Fibroblast of lung (primary cell): ENCODE data around the gene AOX1. TPM values are rescaled to one million over a fixed set of nuclear protein-coding genes. Genes with fewer than 3 reads are reported as not detected.

Experiments
- DNase-seq, 2 donors: peaks; one replicate each; pipeline versions ENCODE4 v3.0.0 to v3.0.0-alpha.2; 2010; ENCODE audit warnings: low read depth in 2 of 2
- H2AFZ ChIP-seq: 2 replicates; pipeline ENCODE4 v1.5.1; 2012; ENCODE audit warnings: low read length, control low read depth, inconsistent platforms
- H3K27ac ChIP-seq: 2 replicates; pipeline ENCODE4 v1.5.1; 2011; ENCODE audit warnings: low read length, control low read depth; ENCODE audit not compliant: insufficient read depth
- H3K27me3 ChIP-seq: 2 replicates; pipeline ENCODE4 v1.5.1; 2011; ENCODE audit warnings: mild to moderate bottlenecking, low read length; ENCODE audit not compliant: control insufficient read depth, insufficient read depth
- H3K36me3 ChIP-seq: 2 replicates; pipeline ENCODE4 v1.5.1; 2011; ENCODE audit warnings: low read length; ENCODE audit not compliant: control insufficient read depth, insufficient read depth
- H3K4me1 ChIP-seq: 2 replicates; pipeline ENCODE4 v1.5.1; 2011; ENCODE audit warnings: low read length; ENCODE audit not compliant: control insufficient read depth, insufficient read depth; ENCODE audit errors: extremely low read depth
- H3K4me2 ChIP-seq: 2 replicates; pipeline ENCODE4 v1.5.1; 2011; ENCODE audit warnings: low read length, control low read depth; ENCODE audit not compliant: insufficient read depth; ENCODE audit errors: extremely low read depth
- H3K4me3 ChIP-seq, 4 experiments: fragments of 200-600 bp in 1 of 4; sonication (generic) in 1 of 4; replicated peaks in 1 of 4; 2 replicates each; pipeline ENCODE4 v1.5.1; 2011 to 2016; ENCODE audit warnings: low read length in 4 of 4, low read depth in 3 of 4, mild to moderate bottlenecking in 3 of 4, control low read depth in 2 of 4, inconsistent platforms in 1 of 4, mixed read lengths in 1 of 4; ENCODE audit not compliant: insufficient read depth in 1 of 4; ENCODE audit errors: control extremely low read depth in 1 of 4
- H3K79me2 ChIP-seq: 2 replicates; pipeline ENCODE4 v1.5.1; 2012; ENCODE audit warnings: mild to moderate bottlenecking, low read length, inconsistent platforms; ENCODE audit not compliant: control insufficient read depth, insufficient read depth
- H3K9ac ChIP-seq: 2 replicates; pipeline ENCODE4 v1.5.1; 2011; ENCODE audit warnings: mild to moderate bottlenecking, low read length, control low read depth; ENCODE audit not compliant: insufficient read depth
- H3K9me3 ChIP-seq: 2 replicates; pipeline ENCODE4 v1.5.1; 2012; ENCODE audit warnings: low read depth, low read length; ENCODE audit not compliant: control insufficient read depth, insufficient read depth
- H4K20me1 ChIP-seq: 2 replicates; pipeline ENCODE4 v1.5.1; 2011; ENCODE audit warnings: low read length; ENCODE audit not compliant: control insufficient read depth, insufficient read depth; ENCODE audit errors: extremely low read depth
- CTCF ChIP-seq, 2 donors: IDR thresholded peaks in 1 of 2; conservative IDR thresholded peaks in 1 of 2; 1 replicate in 1 of 2; 2 replicates in 1 of 2; pipeline ENCODE4 v1.5.1; 2011 to 2012; ENCODE audit warnings: low read length in 2 of 2, control low read depth in 1 of 2, inconsistent platforms in 1 of 2, low read depth in 1 of 2, mild to moderate bottlenecking in 1 of 2
- EZH2 ChIP-seq: IDR thresholded peaks from 2 replicates; pipeline ENCODE4 v1.5.1; 2012; ENCODE audit warnings: low read length, control low read depth, mild to moderate bottlenecking; ENCODE audit errors: missing control alignments
- polyA plus RNA-seq, 2 donors: library from polyadenylated mRNA; depleted of rRNA in 1 of 2; stranded (reverse) in 1 of 2; unstranded in 1 of 2; fragments of >200 nt; gene quantifications; 2 replicates each; pipeline ENCODE4 v1.2.1, GENCODE V29; 2011 to 2012; ENCODE audit warnings: missing spikeins in 1 of 2
- total RNA-seq: library from RNA; depleted of rRNA; stranded (reverse); fragments of >200 nt; gene quantifications from 2 replicates; pipeline ENCODE4 v1.2.1, GENCODE V29; 2014

Gene AOX1
- total and polyA plus RNA-seq, 2 donors (not counting 1 experiment from before 2014, with no cell fraction given) = 39.4 to 65.1 TPM

GRCh38 chr2:200586644-200586975 lies 796 bp downstream of the AOX1 start:
- H3K36me3 ChIP-seq = no peaks in the 10 kb centered on the region
- peak overlapping the region; percentile 86 for H2AFZ ChIP-seq
- H4K20me1 ChIP-seq = no peaks in the 10 kb centered on the region
- no peaks in the 10 kb centered on the region for H3K9me3 ChIP-seq
- H3K27ac ChIP-seq = no peak overlapping the region
- H3K4me3 ChIP-seq = peak overlapping the region in 2 of 4 experiments; percentile 67 to 81
- DNase-seq = no peak
- peak overlapping the region; percentile 88 for H3K4me2 ChIP-seq
- no peaks in the 10 kb centered on the region for H3K27me3 ChIP-seq
- no peaks in the 10 kb centered on the region for H3K79me2 ChIP-seq
- H3K4me1 ChIP-seq = no peaks in the 10 kb centered on the region
- TF ChIP-seq EZH2 = no peak
- TF ChIP-seq CTCF (conservative IDR thresholded peaks at IDR 0.05 in 1 of 2, IDR thresholded peaks at IDR 0.05 in 1 of 2; ENCODE audit: low read depth in 1 of 2, low read length in 2 of 2) = no peak
- H3K9ac ChIP-seq = no peak overlapping the region

GRCh38 chr2:200587007-200587616 lies 1.3 kb downstream of the AOX1 start:
- Histone ChIP-seq H2AFZ (no peak overlapping the region), H3K36me3 (no peaks in the 10 kb centered on the region), H4K20me1 (no peaks in the 10 kb centered on the region), H3K4me2 (no peak overlapping the region), H3K9me3 (no peaks in the 10 kb centered on the region), H3K4me1 (no peaks in the 10 kb centered on the region), H3K4me3 (no peak overlapping the region), H3K27ac (no peak overlapping the region), H3K27me3 (no peaks in the 10 kb centered on the region), H3K9ac (no peak overlapping the region), H3K79me2 (no peaks in the 10 kb centered on the region)
- TF ChIP-seq CTCF (conservative IDR thresholded peaks at IDR 0.05 in 1 of 2, IDR thresholded peaks at IDR 0.05 in 1 of 2; ENCODE audit: low read depth in 1 of 2, low read length in 2 of 2) (no peak), EZH2 (no peak)
- DNase-seq = no peak

- Histone ChIP-seq H3K79me2 (no peaks in the 10 kb centered on the region), H3K36me3 (no peaks in the 10 kb centered on the region), H3K4me2 (no peak overlapping the region), H3K4me3 (no peak overlapping the region), H4K20me1 (no peaks in the 10 kb centered on the region), H3K4me1 (no peaks in the 10 kb centered on the region), H3K27ac (no peak overlapping the region), H3K27me3 (no peaks in the 10 kb centered on the region), H2AFZ (no peak overlapping the region), H3K9me3 (no peaks in the 10 kb centered on the region), H3K9ac (no peak overlapping the region)
- no peak for DNase-seq
- TF ChIP-seq CTCF (conservative IDR thresholded peaks at IDR 0.05 in 1 of 2, IDR thresholded peaks at IDR 0.05 in 1 of 2; ENCODE audit: low read depth in 1 of 2, low read length in 2 of 2) (no peak), EZH2 (no peak)
Measured at GRCh38 chr2:200588076-200588678, 2.4 kb downstream of the AOX1 start.
